PFSK-1 (cell line): ENCODE data around the gene ZNF619.
A peak's percentile ranks its signal among the peaks of the same experiment; 100 is the strongest.

Experiments
- FOXP2 ChIP-seq: optimal IDR thresholded peaks from 2 replicates; pipeline ENCODE3; 2011; ENCODE audit warnings: borderline replicate concordance, control low read depth, inconsistent platforms; ENCODE audit not compliant: insufficient read depth; ENCODE audit errors: extremely low read length, extremely low read depth
- POLR2AphosphoS5 ChIP-seq: IDR thresholded peaks from 2 replicates; pipeline ENCODE4 v1.6.1; 2012; ENCODE audit warnings: low read depth, mild to moderate bottlenecking, control low read depth, low read length, moderate library complexity
- REST ChIP-seq, 2 experiments: IDR thresholded peaks; 2 replicates each; pipeline versions ENCODE4 v1.6.1 to v1.8.0; 2011 to 2012; ENCODE audit warnings: low read depth in 2 of 2, low read length in 2 of 2, control low read depth in 1 of 2, inconsistent platforms in 1 of 2, mild to moderate bottlenecking in 1 of 2, moderate library complexity in 1 of 2; ENCODE audit not compliant: insufficient read depth in 1 of 2
- SIN3A ChIP-seq: IDR thresholded peaks from 2 replicates; pipeline ENCODE4 v1.6.1; 2012; ENCODE audit warnings: mild to moderate bottlenecking, low read length, moderate library complexity, borderline replicate concordance; ENCODE audit not compliant: insufficient read depth
- TAF1 ChIP-seq: IDR thresholded peaks from 2 replicates; pipeline ENCODE4 v1.6.1; 2012; ENCODE audit warnings: low read length, control low read depth, borderline replicate concordance; ENCODE audit not compliant: insufficient read depth

- TF ChIP-seq TAF1 (no peak), POLR2AphosphoS5 (peak; percentile 17; the same call in 1 of the 2 replicates), REST (IDR thresholded peaks at IDR 0.05; ENCODE audit: insufficient read depth in 1 of 2, low read depth in 2 of 2, low read length in 2 of 2) (no peak), SIN3A (no peak), FOXP2 (no peak)
These were observed 12.4 kb upstream of the ZNF619 start for GRCh38 chr3:40464339-40465110.
